NCI-H2227 (cell line): ENCODE data around the gene MRPL39.

ENCODE experiments used
- DNase-seq: peaks from one replicate; lab custom pipeline; 2025; ENCODE audit not compliant: unreplicated experiment; lab: John Stamatoyannopoulos, UW

The MRPL39 gene

DNA sequence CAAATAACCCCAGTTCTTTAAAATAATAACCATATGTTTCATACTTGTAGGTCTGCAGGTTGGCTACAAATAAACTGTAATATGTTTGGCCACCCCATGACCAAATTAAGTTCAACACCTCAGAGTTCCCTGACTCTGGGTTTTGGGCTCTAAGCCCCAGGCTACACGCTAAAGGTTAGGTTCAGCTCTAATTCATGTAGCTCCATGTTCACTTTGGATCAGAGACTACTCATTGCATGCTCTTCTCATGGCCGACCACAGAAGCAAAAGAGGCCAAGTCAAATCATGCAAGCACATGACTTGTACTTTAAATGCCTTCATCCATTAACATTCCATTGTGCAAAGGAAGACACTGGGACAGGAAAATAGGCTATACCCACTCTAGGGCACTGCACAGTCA lies 66.2 kb downstream of the MRPL39 start:
- DNase-seq = no peak

GRCh38 chr21:25539606-25540005 lies 67.7 kb downstream of the MRPL39 start:
- no peak for DNase-seq

GRCh38 chr21:25537174-25537573 lies 70.1 kb downstream of the MRPL39 start:
- DNase-seq = no peak

- DNase-seq = no peak
Measured at GRCh38 chr21:25536752-25537151, 70.5 kb downstream of the MRPL39 start.

GRCh38 chr21:25535849-25536248 lies 71.4 kb downstream of the MRPL39 start:
- no peak for DNase-seq
